ENCODE results near the gene GLI3.

GLI3 gene

GRCh38 chr7:42168512-42168911, 68.5 kb downstream of the GLI3 start:
- DNase-seq, result no peak

- DNase-seq, result no peak
These were observed 69.3 kb downstream of the GLI3 start for GRCh38 chr7:42167631-42168236.

GRCh38 chr7:42167206-42167605, 69.8 kb downstream of the GLI3 start:
- DNase-seq, result no peak

GRCh38 chr7:42164881-42165428, 72.1 kb downstream of the GLI3 start:
- no peak for DNase-seq

- no peak for DNase-seq
These were observed 74.3 kb downstream of the GLI3 start for GRCh38 chr7:42162560-42163325.

- peak in 1 of 2 donors; percentile 21 for DNase-seq
These were observed 75.3 kb downstream of the GLI3 start for GRCh38 chr7:42161719-42162118.

- no peak for DNase-seq
These were observed 75.9 kb downstream of the GLI3 start for GRCh38 chr7:42161110-42161509.

- DNase-seq, result no peak
These were observed 77.9 kb downstream of the GLI3 start for GRCh38 chr7:42159130-42159529.

GRCh38 chr7:42156967-42157721, 79.9 kb downstream of the GLI3 start:
- no peak for DNase-seq

GRCh38 chr7:42156291-42156865, 80.6 kb downstream of the GLI3 start:
- no peak for DNase-seq

- no peak for DNase-seq
These were observed 81.3 kb downstream of the GLI3 start for GRCh38 chr7:42155584-42156290.

GRCh38 chr7:42154173-42154572, 82.8 kb downstream of the GLI3 start:
- no peak for DNase-seq

- no peak for DNase-seq
These were observed 84.4 kb downstream of the GLI3 start for GRCh38 chr7:42152329-42153205.

GRCh38 chr7:42151309-42151708, 85.7 kb downstream of the GLI3 start:
- no peak for DNase-seq

GRCh38 chr7:42145539-42145938, 91.5 kb downstream of the GLI3 start:
- no peak for DNase-seq

GRCh38 chr7:42144604-42145003, 92.4 kb downstream of the GLI3 start:
- DNase-seq, result no peak

- no peak for DNase-seq
These were observed 93.1 kb downstream of the GLI3 start for GRCh38 chr7:42143711-42144600.

- DNase-seq, result no peak
These were observed 94.9 kb downstream of the GLI3 start for GRCh38 chr7:42142089-42142488.

- no peak for DNase-seq
These were observed 97.3 kb downstream of the GLI3 start for GRCh38 chr7:42139751-42140150.

- DNase-seq, result no peak
These were observed 98.3 kb downstream of the GLI3 start for GRCh38 chr7:42138691-42139090.

Measured in inflammatory macrophage treated with lipopolysaccharide for 1 hour (primary cell).